Breast epithelium (tissue), 3 donors: Measurements from ENCODE around the gene EIF3A.

Source experiments
- CTCF ChIP-seq, 3 donors: fragments of 450-650 bp; IDR thresholded peaks; one replicate each; pipeline ENCODE4 v1.5.1; 2016 to 2017; ENCODE audit warnings: antibody characterized with exemption in 3 of 3, mild to moderate bottlenecking in 3 of 3, moderate library complexity in 3 of 3
- POLR2A ChIP-seq: fragments of 450-650 bp; IDR thresholded peaks from one replicate; pipeline ENCODE4 v1.6.1; 2016; ENCODE audit warnings: antibody characterized with exemption, mild to moderate bottlenecking, moderate library complexity

- TF ChIP-seq CTCF (IDR thresholded peaks at IDR 0.05) = no peak
- no peak for TF ChIP-seq POLR2A
Observed at GRCh38 chr10:118998183-118998582, 82.4 kb downstream of the EIF3A start.
